GM19238 (cell line): ENCODE data around the gene CYB5A.
"Not testable (repeated sequence)": the region's sequence is repeated elsewhere in the genome, so short reads cannot be mapped to it uniquely, and the experiment has no call there.

Source experiments
- DNase-seq: peaks from one replicate; pipeline ENCODE4 v3.0.0; 2011; ENCODE audit warnings: low spot score; ENCODE audit not compliant: insufficient read length

The CYB5A gene

GRCh38 chr18:74299162-74299561 is 7.4 kb upstream of the CYB5A start:
- DNase-seq: no peak

GRCh38 chr18:74294526-74294925 is 2.8 kb upstream of the CYB5A start:
- DNase-seq: no peak

- not testable (repeated sequence) for DNase-seq
Observed at GRCh38 chr18:74292982-74293381, 1.2 kb upstream of the CYB5A start.

- DNase-seq: no peak
Observed at GRCh38 chr18:74292541-74292858, 737 bp upstream of the CYB5A start.

- DNase-seq: no peak
Observed at GRCh38 chr18:74291472-74291770, 342 bp downstream of the CYB5A start.

- no peak for DNase-seq
Observed at GRCh38 chr18:74290794-74291471, 830 bp downstream of the CYB5A start.

- no peak for DNase-seq
Observed at GRCh38 chr18:74290021-74290420, 1.7 kb downstream of the CYB5A start.

DNA sequence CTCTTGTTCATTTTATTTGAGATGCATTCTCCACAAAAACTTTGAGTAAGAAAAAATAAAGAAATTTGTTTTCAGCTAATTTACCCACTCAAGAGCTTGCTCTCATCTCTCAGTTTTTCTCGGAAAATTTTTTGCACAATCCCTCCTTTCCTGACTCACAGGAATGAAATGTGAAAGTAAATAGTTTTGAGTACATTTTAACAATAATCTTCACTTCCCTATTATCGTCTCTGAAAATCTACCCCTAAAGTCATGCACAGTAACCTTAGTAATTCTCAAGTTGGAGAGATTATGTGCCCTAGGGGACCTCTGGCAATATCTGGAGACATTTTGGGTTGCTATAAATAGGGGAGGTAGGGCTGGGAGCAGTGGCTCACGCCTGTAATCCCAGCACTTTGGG is 2.6 kb downstream of the CYB5A start:
- no peak for DNase-seq

DNA sequence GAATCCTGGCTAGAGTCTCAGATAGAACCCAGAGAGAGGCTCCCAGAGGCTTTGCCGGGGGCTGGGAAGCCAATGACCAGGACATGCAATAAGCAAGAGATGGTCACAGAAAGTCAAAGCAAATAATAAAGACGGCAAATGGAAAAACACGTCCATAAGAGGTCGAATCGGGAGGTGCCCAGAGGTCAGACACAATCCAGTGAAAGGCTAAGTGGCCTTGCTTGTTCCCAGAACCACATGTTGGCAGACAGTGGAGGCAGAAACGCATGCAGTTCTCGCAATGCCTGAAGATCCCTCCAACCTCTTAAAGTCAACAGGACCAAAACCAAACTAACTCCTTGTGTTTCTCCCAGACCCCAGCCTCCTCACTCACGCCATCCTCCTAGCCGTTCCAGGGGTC is 3.0 kb downstream of the CYB5A start:
- DNase-seq: no peak

- no peak for DNase-seq
Observed at GRCh38 chr18:74288041-74288440, 3.7 kb downstream of the CYB5A start.

DNA sequence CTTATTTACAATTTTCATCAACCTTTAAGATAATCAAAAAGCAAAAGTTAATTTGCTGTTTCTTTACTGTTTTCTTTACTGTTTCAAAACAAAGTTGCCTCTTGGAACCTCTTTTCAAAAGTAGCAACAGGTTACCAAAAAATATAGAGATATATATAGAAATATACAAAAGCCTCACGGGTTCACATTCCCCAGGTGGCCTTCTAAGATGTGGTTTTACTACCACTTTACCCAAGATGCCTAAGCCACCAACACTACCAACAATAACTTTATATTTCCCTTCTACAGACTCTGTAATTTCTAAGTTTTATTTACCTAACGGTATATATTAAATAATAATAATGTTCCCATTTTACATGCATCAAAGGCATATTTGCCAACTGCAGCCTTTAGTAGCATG is 4.9 kb downstream of the CYB5A start:
- DNase-seq: no peak

DNA sequence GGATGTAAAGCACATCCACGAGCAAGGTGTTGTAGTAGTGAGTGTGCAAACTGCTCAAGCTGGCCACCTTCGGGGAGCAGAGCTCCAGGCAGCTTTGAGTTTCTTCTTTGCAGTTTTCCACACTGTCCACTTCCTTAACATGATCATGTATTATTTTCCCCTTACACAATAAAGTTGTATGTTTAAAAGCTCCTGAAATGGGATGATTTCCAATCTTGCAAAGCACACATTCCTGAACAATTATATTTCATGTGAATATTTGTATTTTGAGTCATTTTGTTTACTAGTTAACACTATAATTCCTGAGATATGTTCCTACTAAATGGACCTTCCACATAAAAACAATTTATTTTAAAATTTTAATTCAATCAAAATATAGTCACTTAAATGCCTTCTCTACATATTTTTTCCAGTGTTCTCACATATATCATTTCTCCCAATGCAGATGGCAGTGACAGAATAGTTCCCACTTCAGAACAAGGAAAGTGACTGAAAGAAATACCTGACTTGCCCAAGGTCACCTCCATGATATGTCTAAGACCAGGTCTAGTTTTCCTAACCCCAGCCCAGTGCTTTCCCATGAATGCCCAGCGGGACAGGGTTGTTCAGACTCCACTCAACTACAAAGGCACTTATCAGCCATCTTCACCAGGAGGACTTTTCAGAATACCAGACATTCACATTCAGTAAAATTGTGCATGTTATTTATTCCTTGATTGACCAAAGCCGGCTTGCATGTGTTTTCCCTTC is 5.5 kb downstream of the CYB5A start:
- no peak for DNase-seq

GRCh38 chr18:74285583-74285982 is 6.2 kb downstream of the CYB5A start:
- not testable (repeated sequence) for DNase-seq

- no peak for DNase-seq
Observed at GRCh38 chr18:74284980-74285355, 6.8 kb downstream of the CYB5A start.

GRCh38 chr18:74284191-74284979 is 7.4 kb downstream of the CYB5A start:
- DNase-seq: no peak

- no peak for DNase-seq
Observed at GRCh38 chr18:74283646-74284045, 8.1 kb downstream of the CYB5A start.

GRCh38 chr18:74282755-74283554 is 8.8 kb downstream of the CYB5A start:
- DNase-seq: no peak

- peak; percentile 29 for DNase-seq
Observed at GRCh38 chr18:74281980-74282754, 9.6 kb downstream of the CYB5A start.

- no peak for DNase-seq
Observed at GRCh38 chr18:74281011-74281979, 10.5 kb downstream of the CYB5A start.

DNA sequence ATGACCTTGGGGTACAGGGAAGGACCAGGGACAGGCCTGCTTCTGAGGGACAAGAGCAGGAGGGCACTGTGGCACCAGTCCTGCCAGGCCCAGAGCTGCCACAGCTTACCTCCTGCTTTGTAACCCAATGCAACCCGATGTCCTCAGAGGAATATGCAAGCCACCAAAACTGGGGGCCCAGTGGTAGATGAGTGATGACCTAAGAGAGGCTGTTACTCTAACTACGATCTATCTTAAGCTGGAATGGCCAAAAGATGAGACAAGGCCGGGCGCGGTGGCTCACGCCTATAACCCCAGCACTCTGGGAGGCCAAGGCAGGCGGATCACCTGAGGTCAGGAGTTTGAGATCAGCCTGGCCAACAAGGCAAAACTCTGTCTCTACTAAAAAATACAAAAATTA is 12.8 kb downstream of the CYB5A start:
- DNase-seq: no peak
